ENCODE results near the gene SP6. TPM values are rescaled to one million over a fixed set of nuclear protein-coding genes. Genes with fewer than 3 reads are reported as not detected.
A peak's percentile ranks its signal among the peaks of the same experiment; 100 is the strongest.

Gene SP6
- total RNA-seq, 1 donor from 2014 or later = 2.5 TPM

GRCh38 chr17:47853616-47854015, 2.7 kb upstream of the SP6 start:
- Histone ChIP-seq H3K4me3 (ENCODE audit: low read depth, low read length) (no peak overlapping the region), H3K36me3 (ENCODE audit: control insufficient read depth, insufficient read depth, low read length) (no peaks in the 10 kb centered on the region), H3K27me3 (ENCODE audit: control insufficient read depth, insufficient read depth, low read length) (peaks cover 33% of the 10 kb centered on the region)
- TF ChIP-seq, protein P1, sequence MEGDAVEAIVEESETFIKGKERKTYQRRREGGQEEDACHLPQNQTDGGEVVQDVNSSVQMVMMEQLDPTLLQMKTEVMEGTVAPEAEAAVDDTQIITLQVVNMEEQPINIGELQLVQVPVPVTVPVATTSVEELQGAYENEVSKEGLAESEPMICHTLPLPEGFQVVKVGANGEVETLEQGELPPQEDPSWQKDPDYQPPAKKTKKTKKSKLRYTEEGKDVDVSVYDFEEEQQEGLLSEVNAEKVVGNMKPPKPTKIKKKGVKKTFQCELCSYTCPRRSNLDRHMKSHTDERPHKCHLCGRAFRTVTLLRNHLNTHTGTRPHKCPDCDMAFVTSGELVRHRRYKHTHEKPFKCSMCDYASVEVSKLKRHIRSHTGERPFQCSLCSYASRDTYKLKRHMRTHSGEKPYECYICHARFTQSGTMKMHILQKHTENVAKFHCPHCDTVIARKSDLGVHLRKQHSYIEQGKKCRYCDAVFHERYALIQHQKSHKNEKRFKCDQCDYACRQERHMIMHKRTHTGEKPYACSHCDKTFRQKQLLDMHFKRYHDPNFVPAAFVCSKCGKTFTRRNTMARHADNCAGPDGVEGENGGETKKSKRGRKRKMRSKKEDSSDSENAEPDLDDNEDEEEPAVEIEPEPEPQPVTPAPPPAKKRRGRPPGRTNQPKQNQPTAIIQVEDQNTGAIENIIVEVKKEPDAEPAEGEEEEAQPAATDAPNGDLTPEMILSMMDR (IDR thresholded peaks at IDR 0.05; ENCODE audit: insufficient read depth, low read length, poor library complexity, severe bottlenecking) = no peak
- DNase-seq (ENCODE audit: low read depth) = no peak

DNA sequence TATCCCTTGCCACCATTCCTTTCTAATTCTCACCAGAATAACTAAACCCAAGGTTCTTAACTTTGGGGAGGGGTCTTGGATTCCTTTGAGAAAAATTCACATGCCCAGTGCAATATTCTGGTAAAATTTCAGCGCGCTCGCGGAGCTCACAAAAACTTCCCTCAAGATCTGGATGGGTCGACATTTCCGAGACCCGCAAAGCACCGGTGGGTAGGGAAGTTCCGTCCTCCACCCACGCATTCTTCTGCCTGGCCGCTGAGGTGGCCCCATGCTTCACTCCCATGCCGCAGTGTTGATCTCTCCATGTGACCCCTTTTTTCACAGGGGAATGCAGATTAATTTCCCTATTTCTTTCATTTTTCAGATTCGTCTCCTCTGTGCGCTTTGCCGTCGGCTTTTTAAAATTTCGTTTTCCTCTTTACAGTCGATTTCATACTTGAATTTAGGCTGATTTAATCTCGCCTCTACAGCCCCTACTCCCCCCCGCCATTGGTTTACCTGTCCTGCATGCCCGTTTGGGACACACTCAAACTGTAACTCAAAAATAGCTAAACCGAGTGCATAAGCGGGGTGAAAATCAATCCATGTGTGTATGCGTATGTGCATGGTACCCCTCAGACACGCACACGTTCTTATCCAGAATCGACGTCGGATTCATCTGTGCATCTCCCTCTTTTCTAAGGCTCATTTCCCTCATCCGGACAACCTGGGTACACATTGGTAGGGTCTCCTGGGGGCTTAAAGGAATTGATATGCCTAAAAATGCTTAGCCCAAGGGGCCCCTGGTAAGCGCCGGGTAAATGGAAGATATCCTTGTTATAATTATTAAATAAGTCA, 1.4 kb upstream of the SP6 start:
- TF ChIP-seq, protein P1 (IDR thresholded peaks at IDR 0.05; ENCODE audit: insufficient read depth, low read length, poor library complexity, severe bottlenecking) = no peak
- peaks cover 39% of the 10 kb centered on the region for H3K27me3 ChIP-seq (ENCODE audit: control insufficient read depth, insufficient read depth, low read length)
- H3K36me3 ChIP-seq (ENCODE audit: control insufficient read depth, insufficient read depth, low read length) = no peaks in the 10 kb centered on the region
- DNase-seq (ENCODE audit: low read depth) = no peak
- H3K4me3 ChIP-seq (ENCODE audit: low read depth, low read length) = no peak overlapping the region

- H3K27me3 ChIP-seq (ENCODE audit: control insufficient read depth, insufficient read depth, low read length) = peaks cover 44% of the 10 kb centered on the region
- DNase-seq (ENCODE audit: low read depth) = no peak
- H3K36me3 ChIP-seq (ENCODE audit: control insufficient read depth, insufficient read depth, low read length) = no peaks in the 10 kb centered on the region
- H3K4me3 ChIP-seq (ENCODE audit: low read depth, low read length) = no peak overlapping the region
- TF ChIP-seq, protein P1 (IDR thresholded peaks at IDR 0.05; ENCODE audit: insufficient read depth, low read length, poor library complexity, severe bottlenecking) = no peak
Measured at GRCh38 chr17:47851764-47852112, 775 bp upstream of the SP6 start.

DNA sequence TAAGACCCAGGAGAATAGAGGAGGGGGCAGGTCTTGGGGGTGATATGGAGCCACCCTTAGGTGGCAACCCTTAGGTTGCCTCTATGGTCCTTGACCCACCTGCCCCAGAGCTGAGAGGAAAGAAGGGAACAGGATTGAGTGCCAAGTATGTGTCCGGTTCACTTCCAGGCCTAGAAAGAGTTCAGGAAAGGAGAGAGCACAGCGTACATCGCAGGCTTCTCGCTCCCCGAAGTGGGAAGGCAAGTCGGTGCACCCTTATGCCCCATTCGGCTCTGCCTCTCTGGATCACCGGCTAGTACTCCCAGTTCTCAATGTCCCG, 631 bp downstream of the SP6 start:
- no peaks in the 10 kb centered on the region for H3K36me3 ChIP-seq (ENCODE audit: control insufficient read depth, insufficient read depth, low read length)
- H3K27me3 ChIP-seq (ENCODE audit: control insufficient read depth, insufficient read depth, low read length) = peaks cover 41% of the 10 kb centered on the region
- TF ChIP-seq, protein P1 (IDR thresholded peaks at IDR 0.05; ENCODE audit: insufficient read depth, low read length, poor library complexity, severe bottlenecking) = no peak
- H3K4me3 ChIP-seq (ENCODE audit: low read depth, low read length) = peak overlapping the region; percentile 45
- no peak for DNase-seq (ENCODE audit: low read depth)

DNA sequence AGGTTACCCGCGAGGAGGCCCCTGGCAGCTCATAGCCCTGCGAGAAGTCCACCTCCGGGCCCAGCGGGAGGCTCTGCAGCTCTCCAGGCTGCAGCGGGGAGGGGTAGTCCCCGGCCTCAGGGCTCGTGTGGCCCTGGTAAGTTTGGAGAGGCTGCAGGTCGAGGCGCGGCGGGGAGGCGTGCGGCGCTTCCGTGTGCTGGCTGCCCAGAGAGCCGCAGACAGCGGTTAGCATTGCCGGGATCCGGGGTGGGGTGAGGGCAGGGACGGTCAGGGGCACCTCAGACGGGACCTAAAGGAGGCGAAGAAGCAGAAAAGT, 2.8 kb downstream of the SP6 start:
- H3K36me3 ChIP-seq (ENCODE audit: control insufficient read depth, insufficient read depth, low read length) = no peaks in the 10 kb centered on the region
- no peak overlapping the region for H3K4me3 ChIP-seq (ENCODE audit: low read depth, low read length)
- no peak for DNase-seq (ENCODE audit: low read depth)
- TF ChIP-seq, protein P1 (IDR thresholded peaks at IDR 0.05; ENCODE audit: insufficient read depth, low read length, poor library complexity, severe bottlenecking) = no peak
- H3K27me3 ChIP-seq (ENCODE audit: control insufficient read depth, insufficient read depth, low read length) = peaks cover 33% of the 10 kb centered on the region
